ENCODE results near the gene KRT13.

DNA sequence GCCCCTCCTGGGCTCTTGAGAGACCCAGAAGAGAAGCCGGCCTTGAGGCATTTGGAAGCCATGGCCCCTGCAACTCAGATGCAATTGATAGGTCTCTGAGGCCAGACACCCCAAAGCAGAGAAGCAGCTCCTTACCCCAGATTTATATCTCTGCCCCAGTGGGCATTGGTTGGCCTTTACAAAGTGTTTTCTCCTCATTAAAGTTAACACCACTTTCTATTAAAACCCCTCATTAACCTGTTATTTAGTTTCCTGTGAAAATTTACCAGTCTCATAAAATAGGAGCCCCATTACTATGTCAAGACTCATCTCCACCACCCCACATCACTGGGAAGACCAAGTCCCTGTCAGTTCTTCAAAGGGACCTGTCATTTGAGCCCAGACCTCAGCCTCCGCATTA, 24.4 kb downstream of the KRT13 start, which contains the start of gene KRT35:
- TF ChIP-seq, protein P1, sequence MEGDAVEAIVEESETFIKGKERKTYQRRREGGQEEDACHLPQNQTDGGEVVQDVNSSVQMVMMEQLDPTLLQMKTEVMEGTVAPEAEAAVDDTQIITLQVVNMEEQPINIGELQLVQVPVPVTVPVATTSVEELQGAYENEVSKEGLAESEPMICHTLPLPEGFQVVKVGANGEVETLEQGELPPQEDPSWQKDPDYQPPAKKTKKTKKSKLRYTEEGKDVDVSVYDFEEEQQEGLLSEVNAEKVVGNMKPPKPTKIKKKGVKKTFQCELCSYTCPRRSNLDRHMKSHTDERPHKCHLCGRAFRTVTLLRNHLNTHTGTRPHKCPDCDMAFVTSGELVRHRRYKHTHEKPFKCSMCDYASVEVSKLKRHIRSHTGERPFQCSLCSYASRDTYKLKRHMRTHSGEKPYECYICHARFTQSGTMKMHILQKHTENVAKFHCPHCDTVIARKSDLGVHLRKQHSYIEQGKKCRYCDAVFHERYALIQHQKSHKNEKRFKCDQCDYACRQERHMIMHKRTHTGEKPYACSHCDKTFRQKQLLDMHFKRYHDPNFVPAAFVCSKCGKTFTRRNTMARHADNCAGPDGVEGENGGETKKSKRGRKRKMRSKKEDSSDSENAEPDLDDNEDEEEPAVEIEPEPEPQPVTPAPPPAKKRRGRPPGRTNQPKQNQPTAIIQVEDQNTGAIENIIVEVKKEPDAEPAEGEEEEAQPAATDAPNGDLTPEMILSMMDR (IDR thresholded peaks at IDR 0.05; ENCODE audit: insufficient read depth, low read length) = no peak
- no peak for TF ChIP-seq POLR2AphosphoS5 (IDR thresholded peaks at IDR 0.05; ENCODE audit: low read depth)
- TF ChIP-seq, protein P2, sequence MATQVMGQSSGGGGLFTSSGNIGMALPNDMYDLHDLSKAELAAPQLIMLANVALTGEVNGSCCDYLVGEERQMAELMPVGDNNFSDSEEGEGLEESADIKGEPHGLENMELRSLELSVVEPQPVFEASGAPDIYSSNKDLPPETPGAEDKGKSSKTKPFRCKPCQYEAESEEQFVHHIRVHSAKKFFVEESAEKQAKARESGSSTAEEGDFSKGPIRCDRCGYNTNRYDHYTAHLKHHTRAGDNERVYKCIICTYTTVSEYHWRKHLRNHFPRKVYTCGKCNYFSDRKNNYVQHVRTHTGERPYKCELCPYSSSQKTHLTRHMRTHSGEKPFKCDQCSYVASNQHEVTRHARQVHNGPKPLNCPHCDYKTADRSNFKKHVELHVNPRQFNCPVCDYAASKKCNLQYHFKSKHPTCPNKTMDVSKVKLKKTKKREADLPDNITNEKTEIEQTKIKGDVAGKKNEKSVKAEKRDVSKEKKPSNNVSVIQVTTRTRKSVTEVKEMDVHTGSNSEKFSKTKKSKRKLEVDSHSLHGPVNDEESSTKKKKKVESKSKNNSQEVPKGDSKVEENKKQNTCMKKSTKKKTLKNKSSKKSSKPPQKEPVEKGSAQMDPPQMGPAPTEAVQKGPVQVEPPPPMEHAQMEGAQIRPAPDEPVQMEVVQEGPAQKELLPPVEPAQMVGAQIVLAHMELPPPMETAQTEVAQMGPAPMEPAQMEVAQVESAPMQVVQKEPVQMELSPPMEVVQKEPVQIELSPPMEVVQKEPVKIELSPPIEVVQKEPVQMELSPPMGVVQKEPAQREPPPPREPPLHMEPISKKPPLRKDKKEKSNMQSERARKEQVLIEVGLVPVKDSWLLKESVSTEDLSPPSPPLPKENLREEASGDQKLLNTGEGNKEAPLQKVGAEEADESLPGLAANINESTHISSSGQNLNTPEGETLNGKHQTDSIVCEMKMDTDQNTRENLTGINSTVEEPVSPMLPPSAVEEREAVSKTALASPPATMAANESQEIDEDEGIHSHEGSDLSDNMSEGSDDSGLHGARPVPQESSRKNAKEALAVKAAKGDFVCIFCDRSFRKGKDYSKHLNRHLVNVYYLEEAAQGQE (IDR thresholded peaks at IDR 0.05; ENCODE audit: insufficient replicate concordance, low read depth) = no peak
- TF ChIP-seq GABPA (IDR thresholded peaks at IDR 0.05; ENCODE audit: low read depth) = no peak
